GM12801 (cell line): ENCODE results near the gene RPS6KA4.

ENCODE experiments used
- TF ChIP-seq, protein P1 (sequence below): IDR thresholded peaks from one replicate; pipeline ENCODE4 v1.5.1; 2011; ENCODE audit warnings: control low read depth; ENCODE audit not compliant: insufficient read length; ENCODE audit errors: extremely low read depth

Gene RPS6KA4

GRCh38 chr11:64360448-64360921 is 1.5 kb downstream of the RPS6KA4 start:
- TF ChIP-seq, protein P1, sequence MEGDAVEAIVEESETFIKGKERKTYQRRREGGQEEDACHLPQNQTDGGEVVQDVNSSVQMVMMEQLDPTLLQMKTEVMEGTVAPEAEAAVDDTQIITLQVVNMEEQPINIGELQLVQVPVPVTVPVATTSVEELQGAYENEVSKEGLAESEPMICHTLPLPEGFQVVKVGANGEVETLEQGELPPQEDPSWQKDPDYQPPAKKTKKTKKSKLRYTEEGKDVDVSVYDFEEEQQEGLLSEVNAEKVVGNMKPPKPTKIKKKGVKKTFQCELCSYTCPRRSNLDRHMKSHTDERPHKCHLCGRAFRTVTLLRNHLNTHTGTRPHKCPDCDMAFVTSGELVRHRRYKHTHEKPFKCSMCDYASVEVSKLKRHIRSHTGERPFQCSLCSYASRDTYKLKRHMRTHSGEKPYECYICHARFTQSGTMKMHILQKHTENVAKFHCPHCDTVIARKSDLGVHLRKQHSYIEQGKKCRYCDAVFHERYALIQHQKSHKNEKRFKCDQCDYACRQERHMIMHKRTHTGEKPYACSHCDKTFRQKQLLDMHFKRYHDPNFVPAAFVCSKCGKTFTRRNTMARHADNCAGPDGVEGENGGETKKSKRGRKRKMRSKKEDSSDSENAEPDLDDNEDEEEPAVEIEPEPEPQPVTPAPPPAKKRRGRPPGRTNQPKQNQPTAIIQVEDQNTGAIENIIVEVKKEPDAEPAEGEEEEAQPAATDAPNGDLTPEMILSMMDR, result no peak

GRCh38 chr11:64361659-64362058 is 2.7 kb downstream of the RPS6KA4 start:
- TF ChIP-seq, protein P1, result no peak

GRCh38 chr11:64362339-64362738 is 3.4 kb downstream of the RPS6KA4 start:
- TF ChIP-seq, protein P1, result no peak

GRCh38 chr11:64364435-64364834 is 5.5 kb downstream of the RPS6KA4 start:
- TF ChIP-seq, protein P1, result no peak

DNA sequence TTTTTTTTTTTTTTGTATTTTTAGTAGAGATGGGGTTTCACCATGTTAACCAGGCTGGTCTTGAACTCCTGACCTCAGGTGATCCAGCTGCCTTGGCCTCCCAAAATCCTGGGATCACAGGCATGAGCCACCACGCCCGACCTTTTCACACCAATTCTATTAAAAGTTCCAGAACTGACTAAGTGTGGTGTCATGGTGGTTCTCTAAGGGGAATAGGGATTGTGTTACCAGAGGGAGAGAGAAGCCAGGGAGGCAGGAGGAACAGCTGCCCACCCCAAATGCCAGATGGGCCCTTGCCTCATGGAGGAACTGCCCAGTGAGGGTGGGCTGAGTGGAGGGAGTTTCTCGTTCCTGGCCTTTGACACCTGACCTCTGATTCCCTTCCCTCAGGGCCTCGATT is 5.9 kb downstream of the RPS6KA4 start:
- TF ChIP-seq, protein P1, result no peak

GRCh38 chr11:64366751-64367150 is 7.8 kb downstream of the RPS6KA4 start:
- TF ChIP-seq, protein P1, result no peak

- TF ChIP-seq, protein P1, result no peak
Measured at GRCh38 chr11:64367931-64368672, 9.1 kb downstream of the RPS6KA4 start.
